HG03139 (cell line): ENCODE measurements around the gene WSB2.
"Not testable (repeated sequence)": the region's sequence is repeated elsewhere in the genome, so short reads cannot be mapped to it uniquely, and the experiment has no call there.

Experiments
- ATAC-seq: cut with Tn5 transposase; IDR thresholded peaks from one replicate; pipeline ENCODE4 v1.9.1; 2021; ENCODE audit not compliant: unreplicated experiment

The WSB2 gene

GRCh38 chr12:118061011-118061872 is at the start of gene WSB2:
Gene WSB2, minus strand, starts transcription at chr12:118061179. Its CDS starts 131 bp downstream, at chr12:118061048.
- no peak for ATAC-seq

- ATAC-seq: no peak
Observed at GRCh38 chr12:118109088-118109487, 48.1 kb upstream of the WSB2 start.

GRCh38 chr12:118107694-118108093 is 46.7 kb upstream of the WSB2 start:
- no peak for ATAC-seq

- ATAC-seq: no peak
Observed at GRCh38 chr12:118107011-118107410, 46.0 kb upstream of the WSB2 start.

- ATAC-seq: no peak
Observed at GRCh38 chr12:118103601-118104382, 42.8 kb upstream of the WSB2 start, which contains the start of gene VSIG10. Gene VSIG10, minus strand, starts transcription at chr12:118104011. Its CDS starts 340 bp downstream, at chr12:118103671.

GRCh38 chr12:118103201-118103600 is 42.2 kb upstream of the WSB2 start:
- ATAC-seq: no peak

GRCh38 chr12:118102609-118103008 is 41.6 kb upstream of the WSB2 start:
- no peak for ATAC-seq

- ATAC-seq: no peak
Observed at GRCh38 chr12:118102070-118102469, 41.1 kb upstream of the WSB2 start.

GRCh38 chr12:118101051-118101450 is 40.1 kb upstream of the WSB2 start:
- ATAC-seq: no peak

GRCh38 chr12:118098911-118099671 is 38.1 kb upstream of the WSB2 start:
- ATAC-seq: no peak

- no peak for ATAC-seq
Observed at GRCh38 chr12:118098401-118098800, 37.4 kb upstream of the WSB2 start.

GRCh38 chr12:118094039-118094438 is 33.1 kb upstream of the WSB2 start:
- no peak for ATAC-seq

- no peak for ATAC-seq
Observed at GRCh38 chr12:118089782-118090181, 28.8 kb upstream of the WSB2 start.

GRCh38 chr12:118082161-118082560 is 21.2 kb upstream of the WSB2 start:
- no peak for ATAC-seq

GRCh38 chr12:118081521-118081920 is 20.5 kb upstream of the WSB2 start:
- ATAC-seq: not testable (repeated sequence)

GRCh38 chr12:118073768-118074167 is 12.8 kb upstream of the WSB2 start:
- ATAC-seq: no peak

GRCh38 chr12:118070650-118071049 is 9.7 kb upstream of the WSB2 start:
- ATAC-seq: no peak

- no peak for ATAC-seq
Observed at GRCh38 chr12:118068445-118068844, 7.5 kb upstream of the WSB2 start.

- ATAC-seq: no peak
Observed at GRCh38 chr12:118065380-118065779, 4.4 kb upstream of the WSB2 start.

GRCh38 chr12:118064608-118065007 is 3.6 kb upstream of the WSB2 start:
- no peak for ATAC-seq
